Body of pancreas (tissue), 4 donors: ENCODE results near the gene EBP. TPM values are rescaled to one million over a fixed set of nuclear protein-coding genes. Genes with fewer than 3 reads are reported as not detected.

Source experiments
- ATAC-seq: fragments of 150-250 bp; one replicate; pipeline ENCODE4 v1.9.1; 2016
- DNase-seq, 4 donors: peaks; one replicate each; pipeline ENCODE4 v3.0.0-alpha.2; 2019
- H3K27ac ChIP-seq, 4 donors: fragments of 200-600 bp; sonication (generic); 1 replicate in 3 of 4; 2 replicates in 1 of 4; pipeline versions ENCODE4 v1.5.1 to v1.6.1; 2016 to 2019; ENCODE audit warnings: mild to moderate bottlenecking in 1 of 4, mixed read lengths in 1 of 4, moderate library complexity in 1 of 4
- H3K27me3 ChIP-seq, 2 donors: fragments of 200-600 bp; sonication (generic); one replicate each; pipeline ENCODE4 v1.6.0; 2016; ENCODE audit warnings: mild to moderate bottlenecking in 1 of 2
- H3K36me3 ChIP-seq, 2 donors: fragments of 200-600 bp; sonication (generic); replicated peaks in 1 of 2; 2 replicates each; pipeline ENCODE4 v1.5.1; 2016; ENCODE audit warnings: low read depth in 2 of 2; ENCODE audit not compliant: insufficient read depth in 1 of 2
- H3K4me1 ChIP-seq: fragments of 200-600 bp; sonication (generic); one replicate; pipeline ENCODE4 v1.6.0; 2016
- H3K4me3 ChIP-seq, 2 donors: fragments of 200-600 bp; sonication (generic); 1 replicate in 1 of 2; 2 replicates in 1 of 2; pipeline ENCODE4 v1.5.1; 2016 to 2019
- H3K9me3 ChIP-seq, 3 donors: fragments of 200-600 bp; sonication (generic); 1 replicate in 2 of 3; 2 replicates in 1 of 3; pipeline ENCODE4 v1.5.1; 2016
- CTCF ChIP-seq, 7 experiments: fragments of 450-650 bp in 4 of 7; fragments of 200-600 bp in 3 of 7; sonication (generic) in 3 of 7; IDR thresholded peaks; one replicate each; pipeline ENCODE4 v1.5.1; 2016 to 2019; ENCODE audit warnings: antibody characterized with exemption in 7 of 7
- POLR2A ChIP-seq, 3 donors: fragments of 450-650 bp; IDR thresholded peaks; one replicate each; pipeline ENCODE4 v1.6.1; 2016; ENCODE audit warnings: antibody characterized with exemption in 3 of 3, mild to moderate bottlenecking in 2 of 3
- WGBS, 2 donors: methylation state at CpG; one replicate each; pipeline ENCODE4 v1.1.5; 2017; 5-methylcytosine and 5-hydroxymethylcytosine counted together
- intact Hi-C: fragments of 100-400 bp; cut with DNase I; formaldehyde crosslinking; loops from one replicate; pipeline ENCODE4 v1.15.1; 2023
- total RNA-seq, 2 donors: library from RNA; depleted of rRNA; stranded (reverse); fragments of >200 nt; gene quantifications; one replicate each; pipeline ENCODE4 v1.1.0, GENCODE V29; 2016

Gene EBP
- total RNA-seq, 2 donors from 2014 or later, result 14.8 to 19.7 TPM

GRCh38 chrX:48482526-48482925 lies 39.1 kb upstream of the EBP start:
- Histone ChIP-seq H3K27me3 (no peaks in the 10 kb centered on the region), H3K36me3 (no peaks in the 10 kb centered on the region), H3K4me3 (no peak overlapping the region), H3K9me3 (no peaks in the 10 kb centered on the region), H3K4me1 (no peaks in the 10 kb centered on the region), H3K27ac (no peak overlapping the region)
- intact Hi-C loops, result no loop called here
- TF ChIP-seq POLR2A (IDR thresholded peaks at IDR 0.05), result no peak
- no peak for TF ChIP-seq CTCF (IDR thresholded peaks at IDR 0.05)
- WGBS, 2 donors, result 87 to 90% methylated on average over 2 to 5 of the region's 7 CpGs
- ATAC-seq (no peak), DNase-seq (no peak)

- H3K9me3 ChIP-seq, result no peaks in the 10 kb centered on the region
- H3K4me1 ChIP-seq, result no peaks in the 10 kb centered on the region
- DNase-seq, result no peak
- no peaks in the 10 kb centered on the region for H3K27me3 ChIP-seq
- intact Hi-C loops, result no loop called here
- TF ChIP-seq POLR2A (IDR thresholded peaks at IDR 0.05) (no peak), CTCF (IDR thresholded peaks at IDR 0.05) (no peak)
- WGBS, 2 donors, result 87% methylated on average over 10 of the region's 10 CpGs; no CpG with 5 or more reads in 1 of the 2 donors
- H3K27ac ChIP-seq, result no peak overlapping the region
- no peak overlapping the region for H3K4me3 ChIP-seq
- no peak for ATAC-seq
- no peaks in the 10 kb centered on the region for H3K36me3 ChIP-seq
Measured at GRCh38 chrX:48487362-48487798, 34.2 kb upstream of the EBP start.

- Histone ChIP-seq H3K27ac (no peak overlapping the region), H3K27me3 (no peaks in the 10 kb centered on the region), H3K36me3 (no peaks in the 10 kb centered on the region), H3K4me1 (no peaks in the 10 kb centered on the region), H3K4me3 (no peak overlapping the region), H3K9me3 (no peaks in the 10 kb centered on the region)
- intact Hi-C loops, result no loop called here
- ATAC-seq (no peak), DNase-seq (no peak)
- TF ChIP-seq POLR2A (IDR thresholded peaks at IDR 0.05), result no peak
- TF ChIP-seq CTCF (IDR thresholded peaks at IDR 0.05), result no peak
- 81 to 82% methylated on average over 3 of the region's 3 CpGs for WGBS, 2 donors
Measured at GRCh38 chrX:48488034-48488433, 33.6 kb upstream of the EBP start.

GRCh38 chrX:48489296-48489695 lies 32.3 kb upstream of the EBP start:
- Histone ChIP-seq H3K36me3 (no peaks in the 10 kb centered on the region), H3K4me1 (peaks cover 3% of the 10 kb centered on the region), H3K4me3 (no peak overlapping the region), H3K27ac (no peak overlapping the region), H3K9me3 (no peaks in the 10 kb centered on the region), H3K27me3 (no peaks in the 10 kb centered on the region)
- ATAC-seq, result no peak
- intact Hi-C loops, result no loop called here
- TF ChIP-seq CTCF (IDR thresholded peaks at IDR 0.05) (no peak), POLR2A (IDR thresholded peaks at IDR 0.05) (no peak)
- DNase-seq, result no peak
- WGBS, 2 donors, result 86 to 90% methylated on average over 9 of the region's 9 CpGs

- Histone ChIP-seq H3K9me3 (no peaks in the 10 kb centered on the region), H3K4me1 (peaks cover 3% of the 10 kb centered on the region), H3K4me3 (no peak overlapping the region), H3K36me3 (no peaks in the 10 kb centered on the region), H3K27ac (no peak overlapping the region), H3K27me3 (no peaks in the 10 kb centered on the region)
- DNase-seq (no peak), ATAC-seq (no peak)
- 33 to 59% methylated on average over 2 of the region's 2 CpGs for WGBS, 2 donors
- intact Hi-C loops, result no loop called here
- TF ChIP-seq CTCF (IDR thresholded peaks at IDR 0.05) (no peak), POLR2A (IDR thresholded peaks at IDR 0.05) (no peak)
Measured at GRCh38 chrX:48489892-48490291, 31.7 kb upstream of the EBP start.
